H9 (cell line): ENCODE results near the gene SOX18. TPM values are rescaled to one million over a fixed set of nuclear protein-coding genes. Genes with fewer than 3 reads are reported as not detected.

Experiments used
- DNase-seq: peaks from one replicate; pipeline ENCODE4 v3.0.0-alpha.2; 2017
- H2AFZ ChIP-seq: one replicate; pipeline ENCODE4 v1.6.1; 2013; ENCODE audit warnings: mild to moderate bottlenecking, low read length, control low read depth, moderate library complexity
- H2AK5ac ChIP-seq: 2 replicates; pipeline ENCODE4 v1.6.1; 2013; ENCODE audit warnings: low read length, control low read depth, mixed read lengths; ENCODE audit not compliant: insufficient read length
- H2BK120ac ChIP-seq: one replicate; pipeline ENCODE4 v1.6.1; 2013; ENCODE audit warnings: low read depth, mild to moderate bottlenecking, low read length, control low read depth, inconsistent platforms; ENCODE audit not compliant: poor library complexity, severe bottlenecking
- H2BK12ac ChIP-seq: 2 replicates; pipeline ENCODE4 v1.6.1; 2013; ENCODE audit warnings: low read length, control low read depth, mixed read lengths, low read depth; ENCODE audit not compliant: insufficient read length
- H2BK15ac ChIP-seq: 2 replicates; pipeline ENCODE4 v1.6.1; 2013; ENCODE audit warnings: low read depth, low read length, control low read depth
- H2BK20ac ChIP-seq: one replicate; pipeline ENCODE4 v1.6.1; 2013; ENCODE audit warnings: low read depth, mild to moderate bottlenecking, low read length, control low read depth, inconsistent platforms; ENCODE audit not compliant: poor library complexity, severe bottlenecking
- H2BK5ac ChIP-seq: 2 replicates; pipeline ENCODE4 v1.6.1; 2013; ENCODE audit warnings: low read length, control low read depth, mixed read lengths; ENCODE audit not compliant: insufficient read length
- H3K14ac ChIP-seq: 2 replicates; pipeline ENCODE4 v1.6.1; 2013; ENCODE audit warnings: low read length, control low read depth; ENCODE audit not compliant: insufficient read depth
- H3K18ac ChIP-seq: 2 replicates; pipeline ENCODE4 v1.6.1; 2013; ENCODE audit warnings: low read depth, mild to moderate bottlenecking, mixed read lengths, low read length, control low read depth; ENCODE audit not compliant: insufficient read length
- H3K23ac ChIP-seq: 2 replicates; pipeline ENCODE4 v1.6.1; 2013; ENCODE audit warnings: low read length, control low read depth, mixed read lengths, low read depth; ENCODE audit not compliant: insufficient read length
- H3K23me2 ChIP-seq: 2 replicates; pipeline ENCODE4 v1.6.1; 2013; ENCODE audit warnings: low read depth, mild to moderate bottlenecking, mixed read lengths, low read length, control low read depth; ENCODE audit not compliant: insufficient read length, poor library complexity, severe bottlenecking
- H3K27ac ChIP-seq: 2 replicates; pipeline ENCODE4 v1.5.1; 2013; ENCODE audit warnings: low read length, control low read depth, mixed read lengths, low read depth; ENCODE audit not compliant: insufficient read length
- H3K27me3 ChIP-seq: 2 replicates; pipeline ENCODE4 v1.6.1; 2013; ENCODE audit warnings: low read length, control low read depth, inconsistent platforms; ENCODE audit not compliant: insufficient read depth
- H3K4ac ChIP-seq: 2 replicates; pipeline ENCODE4 v1.6.1; 2013; ENCODE audit warnings: low read depth, mild to moderate bottlenecking, control low read depth, inconsistent platforms, low read length, moderate library complexity
- H3K4me1 ChIP-seq: 2 replicates; pipeline ENCODE4 v1.6.1; 2013; ENCODE audit warnings: low read length, control low read depth, inconsistent platforms; ENCODE audit not compliant: insufficient read depth
- H3K4me2 ChIP-seq: 2 replicates; pipeline ENCODE4 v1.6.1; 2013; ENCODE audit warnings: low read length, control low read depth, mixed read lengths; ENCODE audit not compliant: insufficient read length, insufficient read depth
- H3K56ac ChIP-seq: 2 replicates; pipeline ENCODE4 v1.6.1; 2013; ENCODE audit warnings: low read depth, mild to moderate bottlenecking, mixed read lengths, low read length, control low read depth; ENCODE audit not compliant: insufficient read length
- H3K79me1 ChIP-seq: 2 replicates; pipeline ENCODE4 v1.6.1; 2013; ENCODE audit warnings: low read depth, mild to moderate bottlenecking, moderate library complexity, low read length, control low read depth, inconsistent platforms; ENCODE audit not compliant: insufficient read depth, poor library complexity, severe bottlenecking
- H3K79me2 ChIP-seq: 2 replicates; pipeline ENCODE4 v1.6.1; 2013; ENCODE audit warnings: low read length, control low read depth, inconsistent platforms; ENCODE audit not compliant: insufficient read depth
- H3K9ac ChIP-seq: 2 replicates; pipeline ENCODE4 v1.6.1; 2013; ENCODE audit warnings: low read length, control low read depth, mixed read lengths; ENCODE audit not compliant: insufficient read length; ENCODE audit errors: extremely low read depth
- H3K9me3 ChIP-seq: one replicate; pipeline ENCODE4 v1.6.1; 2013; ENCODE audit warnings: low read depth, low read length, inconsistent platforms; ENCODE audit not compliant: control insufficient read depth
- H3T11ph ChIP-seq: one replicate; pipeline ENCODE4 v1.6.1; 2013; ENCODE audit warnings: mild to moderate bottlenecking, low read length, control low read depth, inconsistent platforms
- H4K20me1 ChIP-seq: one replicate; pipeline ENCODE4 v1.6.1; 2013; ENCODE audit not compliant: control insufficient read depth, insufficient read length, insufficient read depth
- H4K5ac ChIP-seq: 2 replicates; pipeline ENCODE4 v1.6.1; 2013; ENCODE audit warnings: low read depth, mild to moderate bottlenecking, mixed read lengths, low read length, control low read depth; ENCODE audit not compliant: insufficient read length
- H4K8ac ChIP-seq: replicated peaks from 2 replicates; pipeline ENCODE4 v1.6.1; 2013; ENCODE audit warnings: low read length, control low read depth, mixed read lengths, low read depth; ENCODE audit not compliant: insufficient read length
- H4K91ac ChIP-seq: 2 replicates; pipeline ENCODE4 v1.6.1; 2013; ENCODE audit warnings: low read depth, mild to moderate bottlenecking, moderate library complexity, mixed read lengths, low read length, control low read depth; ENCODE audit not compliant: insufficient read length
- H3K27ac Mint-ChIP-seq, 3 experiments: 2 replicates in 2 of 3; 3 replicates in 1 of 3; pipeline ENCODE4 v1.8.0; 2020 to 2021; ENCODE audit warnings: mixed read lengths in 3 of 3, mild to moderate bottlenecking in 1 of 3, moderate library complexity in 1 of 3
- H3K27me3 Mint-ChIP-seq: 2 replicates; pipeline ENCODE4 v1.8.0; 2021; ENCODE audit warnings: low read depth, mild to moderate bottlenecking, moderate library complexity, mixed read lengths
- H3K36me3 Mint-ChIP-seq, 3 experiments: 2 replicates in 2 of 3; 3 replicates in 1 of 3; pipeline ENCODE4 v1.8.0; 2020 to 2021; ENCODE audit warnings: low read depth in 3 of 3, mixed read lengths in 3 of 3; ENCODE audit not compliant: insufficient read depth in 1 of 3
- H3K4me1 Mint-ChIP-seq, 2 experiments: 2 replicates each; pipeline ENCODE4 v1.8.0; 2020; ENCODE audit warnings: mixed read lengths in 2 of 2
- H3K4me3 Mint-ChIP-seq, 2 experiments: 2 replicates in 1 of 2; 3 replicates in 1 of 2; pipeline ENCODE4 v1.8.0; 2020 to 2021; ENCODE audit warnings: mild to moderate bottlenecking in 2 of 2, mixed read lengths in 2 of 2, moderate library complexity in 1 of 2
- H3K9me3 Mint-ChIP-seq, 2 experiments: 2 replicates in 1 of 2; 3 replicates in 1 of 2; pipeline ENCODE4 v1.8.0; 2020; ENCODE audit warnings: mild to moderate bottlenecking in 2 of 2, mixed read lengths in 2 of 2, moderate library complexity in 1 of 2
- WGBS: extraction: QIAGEN DNeasy Blood & Tissue Kit; methylation state at CpG from one replicate; pipeline ENCODE4 v1.1.7; 2013; ENCODE audit warnings: missing lambda C conversion rate, low lambda C conversion rate, mixed read lengths; ENCODE audit not compliant: insufficient read length; ENCODE audit errors: extremely low coverage; 5-methylcytosine and 5-hydroxymethylcytosine counted together
- total RNA-seq: library from RNA; stranded (reverse); gene quantifications from 2 replicates; pipeline ENCODE4 v1.2.1, GENCODE V29; 2021
- TF ChIP-seq, protein P1 (sequence below): fragments of 200-600 bp; sonication (generic); conservative IDR thresholded peaks from 3 replicates; pipeline ENCODE4 v1.8.0; 2021; ENCODE audit warnings: antibody characterized with exemption, mild to moderate bottlenecking

SOX18 gene
- total RNA-seq, 1 experiment from 2014 or later = 2.0 TPM

DNA sequence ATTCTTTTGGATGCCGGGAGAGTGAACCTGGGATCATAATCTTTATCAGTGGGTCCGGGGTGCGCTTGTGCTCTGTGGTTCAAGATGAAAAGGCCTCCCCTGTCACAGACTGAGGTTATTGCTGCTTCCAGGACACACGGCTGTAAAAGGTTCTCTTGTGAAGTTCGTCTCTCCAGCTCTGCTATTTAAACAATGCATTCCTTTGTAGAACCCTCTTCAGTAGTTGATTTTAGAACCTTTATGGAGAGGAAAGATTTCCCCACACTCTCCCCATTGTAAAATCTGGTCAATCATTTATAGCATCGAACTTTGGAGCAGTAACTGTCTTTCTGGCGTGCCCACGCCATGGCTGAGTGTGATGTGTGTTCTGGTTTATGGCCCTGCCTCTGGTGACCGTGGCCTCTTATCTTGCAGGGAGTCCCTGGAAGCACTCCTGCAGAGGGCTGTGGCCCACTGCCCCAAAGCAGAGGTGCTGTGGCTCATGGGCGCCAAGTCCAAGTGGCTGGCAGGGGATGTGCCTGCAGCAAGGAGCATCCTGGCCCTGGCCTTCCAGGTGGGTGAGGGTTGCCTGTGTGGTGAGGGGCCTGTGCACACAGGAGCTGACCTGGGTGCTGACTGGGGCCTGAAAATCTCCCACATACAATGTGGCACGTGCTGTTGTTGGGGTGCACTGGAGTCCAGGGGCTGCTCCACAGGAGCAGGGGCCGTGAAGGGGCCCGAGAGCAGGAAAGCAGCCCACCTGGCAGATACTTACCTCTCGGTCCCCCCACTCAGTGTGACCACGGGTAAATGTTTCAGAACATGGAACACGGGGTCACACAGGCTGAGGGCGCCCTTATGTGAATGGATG is 25.1 kb downstream of the SOX18 start:
- Histone ChIP-seq H2AFZ (no peak overlapping the region), H2BK5ac (no peak overlapping the region), H3K9me3 (no peaks in the 10 kb centered on the region), H3K56ac (no peak overlapping the region), H3K4ac (no peak overlapping the region), H2BK12ac (no peak overlapping the region), H3K4me2 (no peak overlapping the region), H4K91ac (no peak overlapping the region), H2BK20ac (no peak overlapping the region), H3K14ac (no peak overlapping the region), H3K4me1 (no peaks in the 10 kb centered on the region), H3K27me3 (no peaks in the 10 kb centered on the region), H4K5ac (no peak overlapping the region), H3K23me2 (no peaks in the 10 kb centered on the region), H2BK15ac (no peak overlapping the region), H3T11ph (no peak overlapping the region), H3K79me1 (no peaks in the 10 kb centered on the region), H3K18ac (no peak overlapping the region), H2BK120ac (no peak overlapping the region), H2AK5ac (no peak overlapping the region), H3K79me2 (no peaks in the 10 kb centered on the region), H3K9ac (no peak overlapping the region), H3K27ac (no peak overlapping the region), H4K8ac (no peak overlapping the region), H3K23ac (no peak overlapping the region), H4K20me1 (no peaks in the 10 kb centered on the region)
- Mint-ChIP-seq H3K4me1 (no peaks in the 10 kb centered on the region), H3K36me3 (peaks cover 39 to 85% (median 78%) of the 10 kb centered on the region in 3 experiments), H3K9me3 (no peaks in the 10 kb centered on the region; a peak in 1 of 5 replicates), H3K27me3 (no peaks in the 10 kb centered on the region), H3K4me3 (no peak overlapping the region), H3K27ac (no peak overlapping the region; a peak in 1 of 7 replicates)
- TF ChIP-seq, protein P1, sequence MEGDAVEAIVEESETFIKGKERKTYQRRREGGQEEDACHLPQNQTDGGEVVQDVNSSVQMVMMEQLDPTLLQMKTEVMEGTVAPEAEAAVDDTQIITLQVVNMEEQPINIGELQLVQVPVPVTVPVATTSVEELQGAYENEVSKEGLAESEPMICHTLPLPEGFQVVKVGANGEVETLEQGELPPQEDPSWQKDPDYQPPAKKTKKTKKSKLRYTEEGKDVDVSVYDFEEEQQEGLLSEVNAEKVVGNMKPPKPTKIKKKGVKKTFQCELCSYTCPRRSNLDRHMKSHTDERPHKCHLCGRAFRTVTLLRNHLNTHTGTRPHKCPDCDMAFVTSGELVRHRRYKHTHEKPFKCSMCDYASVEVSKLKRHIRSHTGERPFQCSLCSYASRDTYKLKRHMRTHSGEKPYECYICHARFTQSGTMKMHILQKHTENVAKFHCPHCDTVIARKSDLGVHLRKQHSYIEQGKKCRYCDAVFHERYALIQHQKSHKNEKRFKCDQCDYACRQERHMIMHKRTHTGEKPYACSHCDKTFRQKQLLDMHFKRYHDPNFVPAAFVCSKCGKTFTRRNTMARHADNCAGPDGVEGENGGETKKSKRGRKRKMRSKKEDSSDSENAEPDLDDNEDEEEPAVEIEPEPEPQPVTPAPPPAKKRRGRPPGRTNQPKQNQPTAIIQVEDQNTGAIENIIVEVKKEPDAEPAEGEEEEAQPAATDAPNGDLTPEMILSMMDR = no peak
- no peak for DNase-seq
- no CpG with 5 or more reads among the region's 17 CpGs for WGBS
